Thoracic aorta (tissue), 2 donors: ENCODE results near the gene OR52A1. TPM values are rescaled to one million over a fixed set of nuclear protein-coding genes. Genes with fewer than 3 reads are reported as not detected.
A peak's percentile ranks its signal among the peaks of the same experiment; 100 is the strongest.

Experiments used
- ATAC-seq: fragments of 150-250 bp; one replicate; pipeline ENCODE4 v1.8.0; 2017; ENCODE audit warnings: low read depth; ENCODE audit not compliant: insufficient number of reproducible peaks, low FRiP score
- DNase-seq: peaks from one replicate; pipeline ENCODE4 v3.0.0-alpha.2; 2020; ENCODE audit warnings: low spot score
- H3K27ac ChIP-seq, 2 donors: fragments of 200-600 bp; sonication (generic); 1 replicate in 1 of 2; 2 replicates in 1 of 2; pipeline ENCODE4 v1.5.1; 2016; ENCODE audit warnings: mild to moderate bottlenecking in 2 of 2, moderate library complexity in 2 of 2
- H3K27me3 ChIP-seq: fragments of 200-600 bp; sonication (generic); replicated peaks from 2 replicates; pipeline ENCODE4 v1.6.0; 2016; ENCODE audit warnings: mild to moderate bottlenecking; ENCODE audit not compliant: insufficient read depth
- H3K36me3 ChIP-seq: fragments of 200-600 bp; sonication (generic); one replicate; pipeline ENCODE4 v1.5.1; 2016
- H3K4me1 ChIP-seq, 2 donors: fragments of 200-600 bp; sonication (generic); 1 replicate in 1 of 2; 2 replicates in 1 of 2; pipeline versions ENCODE4 v1.5.1 to v1.6.0; 2016; ENCODE audit warnings: low read depth in 2 of 2, mild to moderate bottlenecking in 1 of 2; ENCODE audit not compliant: control insufficient read depth in 1 of 2
- H3K4me3 ChIP-seq: fragments of 200-600 bp; sonication (generic); 2 replicates; pipeline ENCODE4 v1.5.1; 2016; ENCODE audit warnings: mild to moderate bottlenecking
- H3K9me3 ChIP-seq: fragments of 200-600 bp; sonication (generic); 2 replicates; pipeline ENCODE4 v1.5.1; 2016
- total RNA-seq, 2 donors: library from RNA; depleted of rRNA; stranded (reverse); fragments of >200 nt; gene quantifications; one replicate each; pipeline versions ENCODE4 v1.1.0 to v1.2.3, GENCODE V29; 2016
- TF ChIP-seq, protein P1 (sequence below): fragments of 200-600 bp; sonication (generic); IDR thresholded peaks from one replicate; pipeline ENCODE4 v1.5.1; 2019; ENCODE audit warnings: antibody characterized with exemption

Gene OR52A1
- total RNA-seq, 2 donors from 2014 or later = not detected

DNA sequence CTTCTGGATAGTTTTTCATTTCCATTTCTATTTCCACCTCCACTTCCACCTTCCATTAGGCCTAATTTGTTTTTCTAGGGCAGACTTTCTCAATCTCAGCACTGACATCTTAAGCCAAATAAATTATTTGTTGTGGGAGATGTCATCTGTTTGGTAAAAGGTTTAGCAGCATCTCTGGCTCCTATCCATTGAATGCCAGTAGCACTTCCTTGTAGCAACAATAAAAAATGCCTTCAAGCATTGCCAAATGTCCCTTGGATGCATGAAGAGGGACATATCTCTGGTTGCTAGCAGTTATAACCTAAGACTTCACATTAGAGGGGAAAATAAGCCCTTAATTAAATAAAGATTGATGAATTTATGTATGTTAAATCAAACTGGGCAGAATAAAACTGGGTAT lies 18.3 kb downstream of the OR52A1 start:
- H3K27ac ChIP-seq = no peak overlapping the region
- H3K27me3 ChIP-seq = no peaks in the 10 kb centered on the region
- H3K4me1 ChIP-seq = no peaks in the 10 kb centered on the region
- H3K36me3 ChIP-seq = no peaks in the 10 kb centered on the region
- no peak for DNase-seq
- TF ChIP-seq, protein P1, sequence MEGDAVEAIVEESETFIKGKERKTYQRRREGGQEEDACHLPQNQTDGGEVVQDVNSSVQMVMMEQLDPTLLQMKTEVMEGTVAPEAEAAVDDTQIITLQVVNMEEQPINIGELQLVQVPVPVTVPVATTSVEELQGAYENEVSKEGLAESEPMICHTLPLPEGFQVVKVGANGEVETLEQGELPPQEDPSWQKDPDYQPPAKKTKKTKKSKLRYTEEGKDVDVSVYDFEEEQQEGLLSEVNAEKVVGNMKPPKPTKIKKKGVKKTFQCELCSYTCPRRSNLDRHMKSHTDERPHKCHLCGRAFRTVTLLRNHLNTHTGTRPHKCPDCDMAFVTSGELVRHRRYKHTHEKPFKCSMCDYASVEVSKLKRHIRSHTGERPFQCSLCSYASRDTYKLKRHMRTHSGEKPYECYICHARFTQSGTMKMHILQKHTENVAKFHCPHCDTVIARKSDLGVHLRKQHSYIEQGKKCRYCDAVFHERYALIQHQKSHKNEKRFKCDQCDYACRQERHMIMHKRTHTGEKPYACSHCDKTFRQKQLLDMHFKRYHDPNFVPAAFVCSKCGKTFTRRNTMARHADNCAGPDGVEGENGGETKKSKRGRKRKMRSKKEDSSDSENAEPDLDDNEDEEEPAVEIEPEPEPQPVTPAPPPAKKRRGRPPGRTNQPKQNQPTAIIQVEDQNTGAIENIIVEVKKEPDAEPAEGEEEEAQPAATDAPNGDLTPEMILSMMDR = no peak
- ATAC-seq = no peak
- no peak overlapping the region for H3K4me3 ChIP-seq
- no peaks in the 10 kb centered on the region for H3K9me3 ChIP-seq

DNA sequence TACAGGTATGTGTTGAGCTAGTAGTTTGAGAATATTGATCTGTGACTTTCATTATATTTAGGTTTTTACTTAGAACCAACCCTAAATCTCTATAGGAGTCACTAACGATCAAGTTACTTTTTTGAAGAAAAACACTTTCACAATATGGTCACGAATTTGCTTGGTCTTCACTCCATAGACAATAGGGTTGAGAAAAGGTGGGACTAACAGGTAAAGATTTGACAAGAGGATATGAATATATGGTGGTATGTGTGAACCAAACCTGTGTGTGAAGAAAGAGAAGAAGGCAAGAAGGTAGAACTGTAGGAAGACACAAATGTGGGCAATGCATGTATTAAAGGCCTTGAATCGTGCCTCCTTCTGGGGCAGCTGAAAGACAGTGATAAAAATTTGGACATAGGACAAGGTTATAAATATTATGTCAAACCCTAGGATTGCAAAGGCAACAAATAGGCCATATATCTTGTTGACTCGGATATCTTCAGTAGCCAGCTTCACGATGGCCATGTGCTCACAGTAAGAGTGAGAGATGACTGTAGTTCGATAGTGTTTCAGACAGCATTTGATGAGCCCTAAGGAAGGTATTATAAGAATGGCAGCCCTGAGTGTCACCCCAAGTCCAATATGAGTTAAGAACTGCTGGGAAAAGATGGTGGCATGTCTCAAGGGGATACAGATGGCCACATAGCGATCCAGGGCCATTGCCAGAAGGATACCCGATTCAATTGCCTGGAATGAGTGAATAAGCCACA lies 22.8 kb downstream of the OR52A1 start:
- TF ChIP-seq, protein P1 = no peak
- Histone ChIP-seq H3K27ac (no peak overlapping the region), H3K4me1 (no peaks in the 10 kb centered on the region), H3K36me3 (no peaks in the 10 kb centered on the region), H3K27me3 (no peaks in the 10 kb centered on the region), H3K9me3 (no peaks in the 10 kb centered on the region), H3K4me3 (no peak overlapping the region)
- ATAC-seq = no peak
- no peak for DNase-seq

DNA sequence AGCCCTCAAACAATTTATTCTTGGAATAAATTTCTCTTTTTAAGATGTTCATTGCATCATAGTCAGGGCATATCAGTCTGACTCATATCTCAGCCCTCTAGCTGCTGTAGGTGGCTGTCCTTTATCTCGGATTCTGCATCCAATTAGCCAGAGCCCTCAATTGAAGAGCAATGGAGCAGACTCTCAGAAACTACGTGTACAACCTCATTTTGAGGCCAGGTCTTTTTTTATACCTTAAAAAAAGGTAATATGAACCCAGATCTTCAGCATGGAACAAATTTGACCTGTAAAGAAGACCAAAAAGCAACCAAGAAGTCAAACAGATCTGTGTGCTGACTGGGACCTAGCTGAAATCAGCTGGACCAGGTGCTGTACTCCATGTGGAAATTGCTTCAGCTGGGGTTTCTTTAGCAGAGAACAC lies 25.1 kb downstream of the OR52A1 start:
- TF ChIP-seq, protein P1 = no peak
- no peaks in the 10 kb centered on the region for H3K9me3 ChIP-seq
- no peak overlapping the region for H3K27ac ChIP-seq
- H3K4me3 ChIP-seq = no peak overlapping the region
- no peak for DNase-seq
- no peaks in the 10 kb centered on the region for H3K27me3 ChIP-seq
- no peaks in the 10 kb centered on the region for H3K36me3 ChIP-seq
- no peak for ATAC-seq
- no peaks in the 10 kb centered on the region for H3K4me1 ChIP-seq

DNA sequence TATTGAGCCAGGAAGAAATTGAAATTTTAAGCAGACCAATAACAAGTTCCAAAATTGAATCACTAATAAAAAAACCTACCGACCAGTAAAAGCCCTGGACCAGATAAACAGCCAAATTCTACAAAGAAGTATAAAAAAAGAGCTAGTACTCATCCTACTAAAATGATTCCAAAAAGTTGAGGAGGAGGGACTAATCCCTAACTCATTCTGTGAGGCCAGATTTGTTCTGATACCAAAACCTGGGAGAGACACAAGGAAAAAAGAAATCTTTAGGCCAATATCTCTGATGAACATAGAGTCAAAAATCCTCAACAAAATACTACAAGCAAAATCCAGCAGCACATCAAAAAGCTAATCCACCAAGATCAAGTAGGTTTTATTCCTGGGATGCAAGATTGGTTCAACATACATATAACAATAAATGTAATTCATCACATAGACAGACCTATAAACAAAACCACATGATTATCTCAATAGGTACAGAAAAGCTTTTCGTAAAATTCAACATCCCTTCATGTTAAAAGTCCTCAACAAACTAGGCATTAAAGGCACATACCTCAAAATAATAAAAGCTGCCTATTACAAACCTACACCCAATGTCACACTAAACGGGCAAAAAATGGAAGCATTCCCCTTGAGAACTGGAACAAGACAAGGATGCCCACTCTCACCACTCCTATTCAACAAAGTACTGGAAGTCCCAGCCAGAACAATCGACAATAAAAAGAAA lies 29.5 kb downstream of the OR52A1 start:
- H3K27me3 ChIP-seq = no peaks in the 10 kb centered on the region
- no peaks in the 10 kb centered on the region for H3K4me1 ChIP-seq
- TF ChIP-seq, protein P1 = no peak
- H3K4me3 ChIP-seq = no peak overlapping the region
- no peak overlapping the region for H3K27ac ChIP-seq
- H3K36me3 ChIP-seq = no peaks in the 10 kb centered on the region
- DNase-seq (no peak), ATAC-seq (no peak)
- H3K9me3 ChIP-seq = no peaks in the 10 kb centered on the region

DNA sequence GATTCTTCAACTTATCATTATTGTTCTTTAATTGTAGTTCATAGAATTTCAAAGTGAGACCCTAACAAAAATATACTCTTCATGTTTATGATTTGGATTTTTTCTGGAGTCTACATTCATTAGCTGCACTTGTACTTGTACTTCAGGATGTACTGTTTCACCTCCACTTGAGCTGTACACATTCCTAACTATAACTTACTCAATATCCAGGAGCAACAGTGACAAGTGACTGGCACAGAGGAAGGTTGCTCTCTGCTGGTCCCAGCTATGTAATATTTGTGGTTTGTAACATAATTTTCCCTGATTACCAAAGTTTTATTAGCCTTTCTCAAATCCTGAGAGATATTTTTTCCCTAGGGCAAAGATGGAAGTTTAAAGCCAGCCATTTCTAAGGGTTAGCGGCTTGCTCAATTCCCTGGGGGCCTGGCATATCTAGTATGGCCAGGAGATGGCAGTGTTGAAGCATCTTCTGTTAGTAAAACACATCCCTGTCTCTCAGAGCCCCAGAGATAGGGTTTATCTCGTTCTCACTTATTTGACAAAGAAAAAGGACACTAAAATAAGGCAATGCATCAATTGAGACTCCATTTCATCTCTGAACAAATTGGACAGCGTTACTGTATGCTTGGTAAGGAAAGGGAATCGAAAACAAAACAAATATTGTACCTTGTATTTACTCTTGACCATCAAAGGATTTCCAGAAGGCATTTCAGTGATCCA lies 30.6 kb downstream of the OR52A1 start:
- H3K36me3 ChIP-seq = no peaks in the 10 kb centered on the region
- TF ChIP-seq, protein P1 = peak; percentile 45
- H3K9me3 ChIP-seq = no peaks in the 10 kb centered on the region
- H3K4me3 ChIP-seq = no peak overlapping the region
- ATAC-seq (no peak), DNase-seq (no peak)
- H3K27me3 ChIP-seq = no peaks in the 10 kb centered on the region
- no peaks in the 10 kb centered on the region for H3K4me1 ChIP-seq
- H3K27ac ChIP-seq = no peak overlapping the region
